Stimulated activated CD8-positive, alpha-beta memory T cell treated with anti-CD3 and anti-CD28 coated beads, Interleukin-12 subunit alpha, Interleukin-12 subunit beta, amount 100 ng/mL, for 4 hours (primary cell): ENCODE results near the gene CACNG8.

Experiments used
- DNase-seq: peaks from one replicate; pipeline ENCODE4 v3.0.0-alpha.2; 2020; ENCODE audit warnings: low read depth

Gene CACNG8

GRCh38 chr19:53961523-53962356, 997 bp upstream of the CACNG8 start:
- no peak for DNase-seq

- DNase-seq: no peak
These were observed 2.4 kb downstream of the CACNG8 start for GRCh38 chr19:53965091-53965490.

GRCh38 chr19:53966931-53967330, 4.2 kb downstream of the CACNG8 start:
- no peak for DNase-seq

GRCh38 chr19:53969366-53969765, 6.6 kb downstream of the CACNG8 start:
- DNase-seq: no peak

- no peak for DNase-seq
These were observed 8.9 kb downstream of the CACNG8 start for GRCh38 chr19:53971673-53972072.

- DNase-seq: peak; percentile 14
These were observed 14.8 kb downstream of the CACNG8 start for GRCh38 chr19:53977429-53977990.

GRCh38 chr19:53977991-53978731, 15.4 kb downstream of the CACNG8 start:
- DNase-seq: no peak

- no peak for DNase-seq
These were observed 16.5 kb downstream of the CACNG8 start for GRCh38 chr19:53978975-53979801.

GRCh38 chr19:53980539-53981375, 18.0 kb downstream of the CACNG8 start:
- no peak for DNase-seq

GRCh38 chr19:53981376-53981951, 18.7 kb downstream of the CACNG8 start:
- no peak for DNase-seq

- DNase-seq: no peak
These were observed 19.3 kb downstream of the CACNG8 start for GRCh38 chr19:53982001-53982451.

GRCh38 chr19:53982611-53983010, 19.9 kb downstream of the CACNG8 start:
- DNase-seq: no peak

- no peak for DNase-seq
These were observed 20.9 kb downstream of the CACNG8 start for GRCh38 chr19:53983457-53984289.

- no peak for DNase-seq
These were observed 23.1 kb downstream of the CACNG8 start for GRCh38 chr19:53985863-53986262.

- no peak for DNase-seq
These were observed 26.2 kb downstream of the CACNG8 start for GRCh38 chr19:53988981-53989380.

- DNase-seq: no peak
These were observed 27.1 kb downstream of the CACNG8 start for GRCh38 chr19:53989600-53990533.

GRCh38 chr19:53991224-53992113, 28.7 kb downstream of the CACNG8 start, which contains the start of gene CACNG6:
TSS of gene CACNG6 (plus strand) at chr19:53991637. CDS start at chr19:53992878, 1,241 bp downstream.
- no peak for DNase-seq
